Stimulated activated CD4-positive, alpha-beta T cell treated with anti-CD3 and anti-CD28 coated beads, Interleukin-4, amount 100 ng/mL, for 48 hours (primary cell): Measurements from ENCODE around the gene PPARD.
A peak's percentile ranks its signal among the peaks of the same experiment; 100 is the strongest.
"Not testable (repeated sequence)": the region's sequence is repeated elsewhere in the genome, so short reads cannot be mapped to it uniquely, and the experiment has no call there.

ENCODE experiments used
- DNase-seq, 2 donors: peaks; one replicate each; pipeline ENCODE4 v3.0.0-alpha.2; 2020; ENCODE audit warnings: low read depth in 2 of 2

Gene PPARD

DNA sequence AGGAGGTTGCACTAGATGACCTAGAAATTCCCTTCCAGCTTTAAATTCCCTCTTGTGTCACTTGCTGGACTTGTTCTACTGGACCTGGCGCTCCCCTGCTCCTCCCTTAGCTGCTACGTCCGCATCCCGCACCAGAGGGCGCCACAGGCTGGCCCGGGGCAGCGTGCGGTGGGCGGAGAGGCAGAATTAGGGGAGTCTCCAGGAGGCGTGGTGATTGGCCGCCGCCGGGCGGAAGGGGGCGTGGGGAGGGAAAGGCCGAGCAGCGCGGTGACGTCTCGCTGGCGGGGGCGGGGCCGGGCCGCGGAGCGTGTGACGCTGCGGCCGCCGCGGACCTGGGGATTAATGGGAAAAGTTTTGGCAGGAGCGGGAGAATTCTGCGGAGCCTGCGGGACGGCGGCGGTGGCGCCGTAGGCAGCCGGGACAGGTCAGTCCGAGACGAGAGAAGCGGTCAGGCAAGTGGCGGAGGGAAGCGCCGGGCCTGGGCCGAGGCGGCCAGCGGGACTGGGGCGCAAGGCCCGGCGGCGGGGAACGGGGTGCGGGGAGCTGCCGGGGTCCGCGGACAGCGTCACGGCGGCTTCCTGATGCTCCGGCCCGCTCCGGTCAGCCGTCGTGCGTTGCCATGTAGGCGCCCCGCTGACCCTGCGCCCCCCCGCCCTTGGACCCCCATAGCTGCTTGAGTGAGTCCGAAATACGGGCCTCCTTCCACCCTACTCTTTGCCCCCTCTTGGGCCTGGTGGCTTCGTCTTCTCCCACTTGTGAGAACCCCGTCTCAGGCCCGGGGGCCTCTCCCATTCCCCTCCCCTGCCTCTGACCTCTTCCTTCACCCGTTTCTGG, at the start of gene PPARD:
Gene PPARD (plus strand): TSS at position 301 of the 834 bp plus-strand sequence. CDS start 68,530 bp downstream, outside the sequence.
- peak; percentile 98 for DNase-seq

DNA sequence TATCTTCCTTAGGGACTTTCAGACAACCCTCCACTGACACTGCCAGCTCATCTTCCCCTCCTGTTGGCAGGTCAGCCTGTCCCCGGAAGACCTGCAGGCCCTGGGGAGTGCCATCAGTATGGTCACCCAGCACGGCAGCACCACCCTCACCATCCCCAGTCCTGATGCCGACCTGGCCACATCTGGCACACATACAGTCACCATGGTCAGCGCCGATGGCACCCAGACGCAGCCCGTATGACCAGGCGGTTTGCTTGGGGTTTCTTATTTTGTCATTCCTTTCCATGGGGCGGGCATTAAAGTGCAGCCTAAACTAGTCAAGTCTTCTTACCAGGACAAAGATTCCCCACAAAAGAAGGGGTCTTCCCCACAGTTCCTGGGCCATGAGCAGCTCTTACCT, 48.7 kb upstream of the PPARD start:
- DNase-seq, result no peak

DNA sequence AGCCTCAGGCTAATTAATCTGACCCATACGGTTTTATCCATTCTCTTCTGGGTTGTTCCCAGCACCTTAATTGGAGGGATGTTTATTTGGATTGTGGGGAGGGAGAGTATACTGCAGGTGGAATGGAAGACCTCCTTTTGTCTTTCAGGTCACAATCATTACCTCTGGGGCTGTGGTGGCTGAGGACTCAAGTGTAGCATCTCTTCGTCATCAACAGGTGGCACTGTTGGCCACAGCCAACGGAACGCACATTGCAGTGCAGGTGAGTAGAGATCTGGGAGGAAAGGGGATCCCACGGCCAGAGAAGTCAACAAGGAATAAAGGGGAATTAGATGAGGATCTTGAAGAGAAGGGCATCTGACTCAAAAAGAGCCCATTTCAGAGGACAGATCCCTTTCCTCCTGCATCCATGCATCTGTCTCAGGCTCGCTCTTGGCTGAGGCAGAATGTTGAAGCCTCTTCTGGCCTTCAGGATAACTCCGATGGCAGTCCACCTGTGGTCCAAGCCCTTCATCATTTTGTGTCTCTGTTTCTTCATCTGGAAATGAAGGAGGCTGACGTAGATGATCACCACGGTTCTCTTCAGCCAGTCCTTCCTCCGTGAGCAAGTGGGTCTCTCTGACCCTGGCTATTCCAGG, 47.9 kb upstream of the PPARD start:
- peak in 1 of 2 donors; percentile 35 for DNase-seq

DNA sequence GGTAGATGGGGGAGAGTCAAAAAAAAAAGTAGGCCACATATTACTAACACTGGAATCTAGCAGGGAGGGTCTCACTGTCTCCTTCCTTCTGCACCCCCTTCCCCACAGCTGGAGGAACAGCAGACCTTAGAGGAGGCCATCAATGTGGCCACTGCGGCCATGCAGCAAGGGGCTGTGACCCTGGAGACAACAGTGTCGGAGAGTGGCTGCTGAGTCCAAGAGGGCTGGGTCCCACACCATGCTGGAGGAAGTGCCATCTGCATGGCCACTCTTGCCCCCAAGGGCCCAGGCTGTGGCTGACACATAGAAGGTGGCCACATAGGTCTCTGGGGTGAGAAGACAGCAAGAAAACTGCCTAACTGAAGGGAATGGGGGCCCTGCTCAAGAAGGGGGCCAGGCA, 47.3 kb upstream of the PPARD start:
- no peak for DNase-seq

DNA sequence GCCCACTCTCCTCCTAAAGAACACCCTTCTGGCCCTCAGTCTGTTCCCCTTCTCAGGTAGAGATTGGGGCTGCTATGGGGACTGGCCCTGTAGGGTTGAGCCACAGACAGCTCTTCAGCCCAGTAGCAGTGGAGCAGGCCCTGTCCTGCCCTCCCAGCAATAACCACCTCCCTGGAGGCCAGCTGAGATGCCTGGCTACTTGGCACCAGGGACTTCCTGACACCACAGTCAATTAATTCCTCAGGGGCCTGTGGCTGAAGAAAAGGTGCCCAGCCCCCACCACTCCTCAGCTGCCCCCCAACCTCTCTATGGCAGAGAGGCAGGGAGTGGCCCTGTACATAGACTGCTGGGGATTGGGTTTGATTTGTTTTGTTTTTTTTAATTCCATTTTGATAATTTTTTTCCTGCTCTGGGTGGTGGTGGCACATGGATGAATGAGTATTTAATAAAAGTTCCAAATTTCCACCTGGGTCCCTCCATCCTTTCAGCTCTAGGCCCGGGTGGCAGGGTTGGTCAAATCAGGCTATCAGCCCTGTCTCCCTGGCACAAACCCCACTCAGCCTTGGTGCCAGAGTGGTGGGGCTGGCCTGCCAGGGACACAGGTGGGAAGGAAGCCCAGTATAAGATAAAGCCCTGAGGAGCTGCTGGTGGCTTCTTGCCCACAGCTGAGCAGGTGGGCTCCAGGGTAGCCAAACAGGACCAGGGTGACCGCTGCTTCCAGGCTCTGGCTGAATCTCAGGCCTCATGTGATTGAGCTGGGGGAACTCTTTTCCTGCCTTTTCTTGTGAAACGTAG, 46.6 kb upstream of the PPARD start:
- DNase-seq, result no peak

DNA sequence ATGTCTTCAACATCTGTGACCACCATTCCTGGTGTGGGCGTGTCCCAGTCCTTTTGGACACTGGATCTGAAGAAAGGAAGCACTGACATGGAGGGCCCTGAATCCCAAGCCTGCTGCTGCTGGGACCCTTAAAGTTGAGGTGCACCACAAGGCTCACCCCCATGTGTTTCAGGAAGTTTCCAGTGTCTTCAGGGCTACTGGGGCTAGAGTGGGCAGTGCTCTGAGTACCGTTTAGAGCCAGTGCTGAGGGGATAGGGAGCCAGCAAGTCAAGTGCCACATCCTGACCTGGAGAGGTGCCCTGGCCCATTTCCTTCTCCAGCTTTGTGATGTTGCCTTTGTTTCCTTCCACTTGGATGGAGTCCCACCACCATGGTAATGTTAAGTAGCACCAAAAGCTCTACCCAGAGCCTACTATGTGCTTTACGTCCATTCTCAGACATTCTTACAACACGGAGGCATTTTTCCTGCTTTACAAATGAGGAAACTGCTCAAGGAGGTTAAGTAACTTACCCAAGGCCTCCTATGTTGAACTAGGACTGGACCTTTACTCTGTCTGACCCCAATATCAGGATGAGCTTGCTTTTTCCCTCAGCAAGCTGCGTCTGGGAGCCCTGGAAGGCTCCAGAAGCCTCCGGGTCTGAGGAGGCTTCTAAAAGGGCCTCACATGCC, 45.3 kb upstream of the PPARD start:
- no peak for DNase-seq

DNA sequence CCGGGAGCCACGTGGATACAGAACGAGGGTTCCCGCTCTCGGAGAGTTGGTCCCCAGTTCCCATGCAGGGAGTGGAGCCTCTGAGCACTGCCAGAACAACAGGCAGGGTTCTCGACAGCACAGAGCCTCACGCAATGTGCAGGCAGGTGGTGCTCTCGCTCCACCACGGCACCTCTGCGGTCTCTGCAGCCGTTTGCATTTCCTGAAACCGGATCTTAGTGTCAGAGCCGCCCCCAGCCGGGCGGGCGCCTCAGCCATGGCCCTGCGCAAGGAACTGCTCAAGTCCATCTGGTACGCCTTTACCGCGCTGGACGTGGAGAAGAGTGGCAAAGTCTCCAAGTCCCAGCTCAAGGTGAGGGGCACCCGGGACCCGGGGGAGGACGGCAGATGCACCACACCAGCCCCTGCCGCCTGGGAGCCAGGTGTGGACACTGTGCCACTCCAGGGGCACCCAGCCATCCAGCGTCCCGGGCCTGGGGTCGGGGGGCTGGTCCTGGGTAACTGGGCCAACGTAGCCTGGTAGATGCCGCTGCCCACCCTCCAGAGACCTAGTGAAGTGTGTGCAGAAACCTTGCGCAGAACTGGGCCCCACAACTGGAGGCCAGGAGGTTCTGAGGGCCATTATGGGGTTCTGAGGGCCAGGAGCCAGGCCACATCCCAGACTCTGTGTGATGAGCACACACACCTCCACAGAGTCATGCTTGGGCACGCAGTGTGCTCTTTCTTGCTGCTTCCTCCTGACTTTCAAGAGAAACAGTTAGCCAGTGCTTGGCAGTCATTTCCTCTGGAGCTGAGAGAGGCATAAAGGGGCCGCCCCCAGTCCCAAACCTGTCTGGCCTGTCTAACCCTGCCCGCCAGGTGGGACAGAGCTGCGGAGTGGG, 44.5 kb upstream of the PPARD start, which contains the start of gene DEF6:
Gene DEF6 (plus strand): TSS at position 218 of the 881 bp plus-strand sequence. CDS start 39 bp downstream, at position 257.
- DNase-seq, result peak; percentile 77 to 84

DNA sequence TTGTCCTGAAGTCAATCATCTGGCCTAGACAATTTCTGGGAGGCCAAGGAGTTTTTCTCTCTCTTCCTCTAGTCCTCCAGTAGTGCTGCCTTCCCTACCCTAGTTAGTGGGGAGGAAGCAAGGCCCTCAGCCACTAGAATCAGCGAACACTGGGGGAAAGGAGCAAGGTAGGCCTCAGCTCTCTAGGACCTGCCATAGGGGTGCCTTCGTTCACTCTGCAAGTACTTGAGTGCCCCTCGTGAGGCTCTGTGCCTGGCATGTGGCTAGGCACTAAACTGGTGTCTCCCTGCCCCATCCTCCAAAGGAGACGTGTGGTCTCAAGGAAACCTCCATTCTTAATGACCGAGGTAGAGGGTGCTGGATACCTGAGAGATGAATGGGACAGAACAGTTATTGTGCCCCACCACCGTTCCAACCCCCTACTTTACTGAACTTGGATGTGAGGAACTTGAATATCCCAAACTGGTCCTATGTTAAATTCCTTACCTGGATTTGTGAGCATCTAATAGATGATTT, 43.7 kb upstream of the PPARD start:
- DNase-seq, result no peak

DNA sequence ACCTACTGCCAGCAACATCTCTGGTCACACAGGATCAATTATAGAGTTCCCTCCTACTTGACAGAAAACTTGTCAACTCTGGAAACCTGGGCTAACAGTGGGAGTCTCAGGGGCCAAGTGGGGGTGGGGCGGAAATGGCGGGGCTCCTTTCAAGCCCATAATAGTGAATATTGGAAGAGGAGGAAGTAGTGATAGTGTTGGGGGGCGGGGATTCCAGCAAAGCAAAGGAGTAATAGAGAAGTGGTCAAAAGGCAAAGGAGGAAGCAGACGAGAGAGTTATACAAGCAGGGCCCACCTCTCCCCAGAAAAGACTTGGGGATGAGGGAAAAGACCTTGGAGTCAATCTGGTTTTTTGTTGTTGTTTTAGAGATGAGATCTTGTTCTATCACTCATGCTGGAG, 42.7 kb upstream of the PPARD start:
- no peak for DNase-seq

DNA sequence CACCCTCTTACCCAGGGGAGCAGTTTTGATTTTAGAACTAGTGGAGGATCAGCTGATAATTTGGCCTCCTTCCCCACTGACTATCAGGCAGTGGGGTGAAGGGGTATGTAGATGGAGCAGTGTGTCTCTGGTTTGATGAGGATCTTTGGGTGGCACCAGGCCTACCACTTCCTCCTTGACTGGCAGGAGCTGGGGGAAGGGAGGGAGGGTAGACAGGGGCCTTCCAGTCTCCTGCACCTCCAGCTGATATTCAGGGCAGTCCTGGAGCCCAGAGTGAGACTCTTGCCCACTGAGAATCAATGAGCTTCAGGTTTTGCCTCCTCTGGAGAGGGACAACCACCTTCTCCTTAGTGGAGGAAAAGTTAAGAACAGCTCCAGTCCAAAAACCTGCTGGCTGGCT, 41.5 kb upstream of the PPARD start:
- no peak for DNase-seq

DNA sequence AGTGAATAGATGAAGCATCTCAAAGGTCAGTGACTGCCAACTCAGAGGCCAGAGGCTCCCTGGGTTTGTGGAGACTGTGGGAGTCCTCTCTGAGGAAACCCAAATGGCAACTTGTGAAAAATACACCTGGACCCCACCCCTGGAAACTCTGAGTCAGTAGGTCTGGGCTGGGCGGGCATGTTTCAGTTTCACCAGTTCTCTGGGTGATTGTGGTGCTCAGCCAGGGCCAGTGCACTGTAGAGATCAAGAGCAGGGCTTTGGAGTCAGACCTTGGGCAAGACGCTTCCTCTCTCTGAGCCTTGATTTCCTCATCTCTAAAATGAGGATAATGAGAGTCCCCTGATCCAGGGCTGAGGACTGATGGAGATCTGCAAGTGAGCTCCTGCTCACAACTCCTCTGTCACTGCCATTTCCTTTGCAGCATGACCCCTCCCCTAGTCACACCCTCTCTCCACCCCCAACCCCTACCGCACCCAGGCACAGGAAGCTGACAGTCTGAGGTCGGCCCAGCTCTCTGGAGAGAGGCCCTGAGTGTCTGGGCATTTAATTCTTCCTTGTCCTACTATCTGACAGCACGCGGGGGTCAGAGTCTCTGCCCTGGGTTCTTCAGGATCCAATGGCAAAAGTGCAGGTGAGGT, 39.6 kb upstream of the PPARD start:
- peak; percentile 79 to 85 for DNase-seq

DNA sequence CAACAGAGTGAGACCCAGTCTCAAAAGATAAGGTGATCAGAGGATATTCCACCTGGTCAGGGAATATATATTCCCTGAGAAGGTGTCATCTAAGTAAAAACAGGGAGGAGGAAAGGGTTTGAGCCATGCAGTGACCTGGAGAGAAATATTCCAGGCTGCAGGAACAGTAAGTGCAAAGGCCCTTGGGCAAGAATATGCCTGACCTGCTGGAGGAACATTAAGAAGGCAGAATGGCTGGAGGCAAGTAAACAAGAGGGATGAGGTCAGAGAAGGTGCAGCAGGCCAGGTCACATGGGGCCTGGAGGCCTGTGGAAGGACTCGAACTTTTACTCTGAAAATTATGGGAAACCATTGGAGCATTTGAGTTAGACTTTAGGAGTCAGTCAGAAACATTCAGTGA, 38.1 kb upstream of the PPARD start:
- no peak for DNase-seq

DNA sequence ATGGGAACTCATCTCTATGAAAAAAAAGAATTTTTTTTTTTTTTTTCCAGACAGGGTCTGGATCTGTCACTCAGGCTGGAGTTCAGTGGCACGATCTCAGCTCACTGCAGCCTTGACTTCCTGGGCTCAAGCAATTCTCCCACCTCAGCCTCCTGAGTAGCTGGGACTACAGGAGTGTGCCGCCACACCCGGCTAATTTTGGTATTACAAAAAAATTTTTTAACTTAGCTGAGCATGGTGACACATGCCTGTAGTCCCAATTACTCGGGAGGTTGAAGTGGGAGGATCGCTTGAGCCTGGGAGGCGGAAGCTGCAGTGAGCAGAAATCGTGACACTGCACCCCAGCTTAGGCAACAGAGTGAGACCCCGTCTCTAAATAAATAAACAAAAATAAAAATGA, 37.2 kb upstream of the PPARD start:
- no peak for DNase-seq

DNA sequence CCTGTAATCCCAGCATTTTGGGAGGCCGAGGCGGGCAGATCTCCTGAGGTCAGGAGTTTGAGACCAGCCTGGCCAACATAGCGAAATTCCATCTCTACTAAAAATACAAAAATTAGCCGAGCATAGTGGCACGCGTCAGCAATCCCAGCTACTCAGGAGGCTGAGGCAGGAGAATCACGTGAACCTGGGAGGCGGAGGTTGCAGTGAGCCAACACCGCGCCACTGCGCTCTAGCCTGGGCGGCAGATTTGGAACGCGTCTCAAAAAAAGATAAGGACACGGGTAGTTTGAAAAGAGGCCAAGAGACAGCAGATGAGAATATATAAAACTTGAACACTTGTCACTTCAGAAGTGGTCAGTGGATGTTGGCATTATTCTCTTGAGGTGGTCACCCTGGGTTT, 35.2 kb upstream of the PPARD start:
- not testable (repeated sequence) for DNase-seq

DNA sequence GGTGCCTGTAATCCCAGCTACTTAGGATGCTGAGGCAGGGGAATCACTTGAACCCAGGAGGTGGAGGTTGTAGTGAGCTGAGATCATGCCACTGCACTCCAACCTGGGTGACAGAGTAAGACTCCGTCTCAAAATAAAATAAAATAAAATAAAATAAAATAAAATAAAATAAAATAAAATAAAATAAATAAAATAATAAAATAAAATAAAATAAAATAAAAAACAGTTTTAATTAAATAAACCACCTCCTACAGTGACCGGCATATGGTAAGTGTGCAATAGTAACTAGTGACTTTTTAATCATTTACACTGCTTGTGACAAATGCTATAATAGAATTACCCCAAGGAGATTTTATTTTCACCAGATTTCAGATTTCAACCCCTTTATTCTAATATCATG, 33.8 kb upstream of the PPARD start:
- DNase-seq, result not testable (repeated sequence)

DNA sequence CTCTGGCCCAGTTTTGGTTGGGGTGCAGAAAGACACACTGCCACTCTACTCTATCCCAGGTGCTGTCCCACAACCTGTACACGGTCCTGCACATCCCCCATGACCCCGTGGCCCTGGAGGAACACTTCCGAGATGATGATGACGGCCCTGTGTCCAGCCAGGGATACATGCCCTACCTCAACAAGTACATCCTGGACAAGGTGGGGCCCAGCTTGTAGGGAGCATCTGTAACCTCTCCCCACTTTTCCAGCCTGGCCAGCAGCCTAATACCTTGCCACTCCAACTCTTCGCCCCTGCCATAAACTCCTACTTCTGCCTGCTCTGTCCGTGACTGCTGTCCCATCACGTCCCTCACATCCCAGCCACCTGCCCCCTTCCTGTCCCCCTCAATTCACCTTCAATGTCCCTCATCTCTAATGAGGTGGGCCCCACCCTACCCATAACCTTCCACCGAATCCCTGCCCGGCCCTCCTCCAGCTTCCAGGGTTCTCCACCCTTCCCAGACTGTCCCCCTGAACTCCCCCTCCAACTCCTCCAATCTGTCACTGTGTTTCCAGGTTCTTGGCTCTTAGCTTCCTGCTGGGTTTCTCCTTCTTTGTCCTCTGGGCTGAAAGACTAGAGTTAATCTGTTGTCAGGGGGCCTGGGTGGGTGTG, 32.6 kb upstream of the PPARD start:
- no peak for DNase-seq

DNA sequence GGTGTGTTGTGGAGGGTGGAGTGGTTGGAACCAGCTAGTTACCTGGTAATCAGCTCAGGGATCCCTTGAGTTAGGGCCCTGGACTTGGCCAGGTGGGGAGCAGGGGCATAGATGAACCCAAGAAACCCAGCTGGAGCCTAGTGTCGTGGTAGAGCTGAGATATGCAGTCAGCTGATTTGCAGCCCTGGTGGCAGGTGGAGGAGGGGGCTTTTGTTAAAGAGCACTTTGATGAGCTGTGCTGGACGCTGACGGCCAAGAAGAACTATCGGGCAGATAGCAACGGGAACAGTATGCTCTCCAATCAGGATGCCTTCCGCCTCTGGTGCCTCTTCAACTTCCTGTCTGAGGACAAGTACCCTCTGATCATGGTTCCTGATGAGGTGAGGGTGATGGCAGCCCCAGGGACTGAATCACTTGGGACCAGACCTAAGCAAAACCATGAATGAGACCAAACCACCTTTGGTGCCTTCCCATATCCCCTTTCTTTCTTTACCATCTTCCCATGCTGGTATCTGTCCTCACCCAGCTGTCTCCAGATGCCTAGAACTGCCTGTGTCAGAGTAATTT, 32.0 kb upstream of the PPARD start:
- no peak for DNase-seq

DNA sequence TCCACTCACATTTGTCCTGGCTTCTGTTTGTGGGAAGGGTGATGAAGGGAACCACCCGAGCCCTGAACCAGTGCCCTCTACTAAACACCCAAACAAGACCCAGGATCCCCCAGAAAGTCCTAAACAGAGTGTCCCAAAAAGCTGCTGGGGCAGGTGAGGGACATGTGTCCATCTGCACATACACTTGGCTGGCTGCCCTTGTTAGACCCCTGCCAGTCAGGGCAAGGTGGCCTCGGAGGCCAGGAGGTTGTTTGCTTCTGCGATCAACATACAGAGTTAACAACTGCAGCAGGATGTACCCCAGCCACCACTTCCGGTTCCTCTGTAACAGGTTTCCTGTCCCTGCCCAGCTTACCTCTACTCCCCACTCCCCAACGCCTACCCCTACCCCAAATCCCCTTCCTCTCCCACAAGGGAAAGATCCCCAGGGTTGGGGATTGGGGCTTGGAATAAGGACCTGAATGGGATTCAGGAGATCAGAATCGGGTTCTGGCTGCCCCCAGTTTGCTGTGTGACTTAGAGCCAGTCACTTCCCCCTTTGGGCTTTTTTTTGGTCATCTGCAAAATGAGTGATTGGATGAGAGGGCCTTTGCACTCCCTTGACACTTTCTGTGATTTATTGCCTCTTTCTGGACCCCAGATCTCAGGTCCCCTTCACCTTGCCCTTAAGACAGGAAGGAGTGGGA, 30.8 kb upstream of the PPARD start:
- peak in 1 of 2 donors; percentile 34 for DNase-seq
